DND-41 (cell line): Measurements from ENCODE around the gene MYO1E.

Experiments used
- ATAC-seq: fragments of 200-7000 bp; cut with Tn5 transposase; 3 replicates; pipeline ENCODE4 v1.9.1; 2021; ENCODE audit warnings: low read depth; ENCODE audit not compliant: insufficient read depth
- DNase-seq: peaks from one replicate; pipeline ENCODE4 v3.0.0-alpha.2; 2020
- H2AFZ ChIP-seq: 2 replicates; pipeline ENCODE4 v1.6.0; 2012; ENCODE audit warnings: low read depth, low read length
- H3K27ac ChIP-seq: 2 replicates; pipeline ENCODE4 v1.5.1; 2012; ENCODE audit warnings: low read length, inconsistent platforms
- H3K27me3 ChIP-seq: fragments of 200-600 bp; sonication (generic); 2 replicates; pipeline ENCODE4 v1.6.0; 2012; ENCODE audit warnings: low read length, mild to moderate bottlenecking, inconsistent platforms; ENCODE audit not compliant: insufficient read depth, poor library complexity
- H3K36me3 ChIP-seq: 2 replicates; pipeline ENCODE4 v1.5.1; 2012; ENCODE audit warnings: low read length, inconsistent platforms; ENCODE audit not compliant: insufficient read depth
- H3K4me1 ChIP-seq: 2 replicates; pipeline ENCODE4 v1.5.1; 2012; ENCODE audit warnings: mild to moderate bottlenecking, low read length; ENCODE audit not compliant: insufficient read depth
- H3K4me2 ChIP-seq: 2 replicates; pipeline ENCODE4 v1.6.0; 2012; ENCODE audit warnings: mild to moderate bottlenecking, moderate library complexity, low read length, inconsistent platforms; ENCODE audit not compliant: insufficient read depth
- H3K4me3 ChIP-seq, 2 experiments: fragments of 200-600 bp in 1 of 2; shearing (Covaris generic) in 1 of 2; 2 replicates each; pipeline ENCODE4 v1.5.1; 2012 to 2016; ENCODE audit warnings: inconsistent platforms in 2 of 2, low read length in 2 of 2, mild to moderate bottlenecking in 2 of 2, low read depth in 1 of 2, moderate library complexity in 1 of 2
- H3K79me2 ChIP-seq: 2 replicates; pipeline ENCODE4 v1.6.0; 2012; ENCODE audit warnings: low read length, inconsistent platforms; ENCODE audit not compliant: insufficient read depth
- H3K9ac ChIP-seq: 2 replicates; pipeline ENCODE4 v1.6.0; 2012; ENCODE audit warnings: low read depth, mild to moderate bottlenecking, inconsistent platforms, low read length, moderate library complexity
- H3K9me3 ChIP-seq: 2 replicates; pipeline ENCODE4 v1.5.1; 2012; ENCODE audit warnings: low read length, moderate library complexity, mild to moderate bottlenecking, inconsistent platforms; ENCODE audit not compliant: insufficient read depth, severe bottlenecking
- H4K20me1 ChIP-seq: 2 replicates; pipeline ENCODE4 v1.6.0; 2012; ENCODE audit warnings: low read length; ENCODE audit not compliant: insufficient read depth
- CTCF ChIP-seq: IDR thresholded peaks from 2 replicates; pipeline ENCODE4 v1.5.1; 2012; ENCODE audit warnings: borderline replicate concordance, low read length, moderate library complexity, mild to moderate bottlenecking; ENCODE audit not compliant: poor library complexity, severe bottlenecking; ENCODE audit errors: extremely low read depth
- EZH2 ChIP-seq: IDR thresholded peaks from 3 replicates; pipeline ENCODE4 v1.6.1; 2012; ENCODE audit warnings: borderline replicate concordance, low read depth, mild to moderate bottlenecking, moderate library complexity, low read length, inconsistent platforms; ENCODE audit not compliant: severe bottlenecking

Gene MYO1E

GRCh38 chr15:59346951-59347350 lies 25.7 kb downstream of the MYO1E start:
- H3K27ac ChIP-seq, result no peak overlapping the region
- no peaks in the 10 kb centered on the region for H3K27me3 ChIP-seq
- no peak overlapping the region for H3K9ac ChIP-seq
- H3K79me2 ChIP-seq, result no peaks in the 10 kb centered on the region
- no peak overlapping the region for H3K4me3 ChIP-seq
- ATAC-seq (no peak), DNase-seq (no peak)
- no peaks in the 10 kb centered on the region for H3K36me3 ChIP-seq
- no peaks in the 10 kb centered on the region for H3K4me1 ChIP-seq
- no peak overlapping the region for H3K4me2 ChIP-seq
- H3K9me3 ChIP-seq, result no peaks in the 10 kb centered on the region
- no peaks in the 10 kb centered on the region for H4K20me1 ChIP-seq
- no peak overlapping the region for H2AFZ ChIP-seq
- no peak for TF ChIP-seq EZH2
- TF ChIP-seq CTCF, result no peak

GRCh38 chr15:59345326-59345725 lies 27.3 kb downstream of the MYO1E start:
- Histone ChIP-seq H3K36me3 (no peaks in the 10 kb centered on the region), H3K9ac (no peak overlapping the region), H3K4me2 (no peak overlapping the region), H3K4me1 (no peaks in the 10 kb centered on the region), H3K27ac (no peak overlapping the region), H3K79me2 (no peaks in the 10 kb centered on the region), H3K9me3 (no peaks in the 10 kb centered on the region), H3K27me3 (no peaks in the 10 kb centered on the region), H4K20me1 (no peaks in the 10 kb centered on the region), H3K4me3 (no peak overlapping the region), H2AFZ (no peak overlapping the region)
- DNase-seq (no peak), ATAC-seq (no peak)
- TF ChIP-seq EZH2 (no peak), CTCF (no peak)

- H3K27ac ChIP-seq, result no peak overlapping the region
- no peak overlapping the region for H3K4me2 ChIP-seq
- H3K4me1 ChIP-seq, result no peaks in the 10 kb centered on the region
- no peaks in the 10 kb centered on the region for H3K36me3 ChIP-seq
- TF ChIP-seq CTCF, result no peak
- TF ChIP-seq EZH2, result no peak
- H4K20me1 ChIP-seq, result no peaks in the 10 kb centered on the region
- H3K4me3 ChIP-seq, result no peak overlapping the region
- ATAC-seq (no peak), DNase-seq (no peak)
- H3K79me2 ChIP-seq, result no peaks in the 10 kb centered on the region
- no peak overlapping the region for H3K9ac ChIP-seq
- no peaks in the 10 kb centered on the region for H3K27me3 ChIP-seq
- no peaks in the 10 kb centered on the region for H3K9me3 ChIP-seq
- no peak overlapping the region for H2AFZ ChIP-seq
These were observed 28.4 kb downstream of the MYO1E start for GRCh38 chr15:59344311-59344710.

GRCh38 chr15:59340325-59340724 lies 32.3 kb downstream of the MYO1E start:
- Histone ChIP-seq H3K27me3 (no peaks in the 10 kb centered on the region), H3K79me2 (no peaks in the 10 kb centered on the region), H3K4me2 (no peak overlapping the region), H3K4me3 (no peak overlapping the region), H4K20me1 (no peaks in the 10 kb centered on the region), H3K4me1 (no peaks in the 10 kb centered on the region), H3K9me3 (no peaks in the 10 kb centered on the region), H3K36me3 (no peaks in the 10 kb centered on the region), H3K9ac (no peak overlapping the region), H3K27ac (no peak overlapping the region), H2AFZ (no peak overlapping the region)
- DNase-seq (no peak), ATAC-seq (no peak)
- TF ChIP-seq EZH2, result no peak
- TF ChIP-seq CTCF, result no peak
